Hepatocyte (in vitro differentiated cells): ENCODE data around the gene C5AR1. TPM values are rescaled to one million over a fixed set of nuclear protein-coding genes. Genes with fewer than 3 reads are reported as not detected.

Source experiments
- DNase-seq: peaks from one replicate; pipeline ENCODE4 v3.0.0-alpha.2; 2016; ENCODE audit warnings: low spot score
- H2AFZ ChIP-seq: fragments of 200-600 bp; sonication (generic); 2 replicates; pipeline ENCODE4 v1.6.0; 2016; ENCODE audit warnings: antibody characterized with exemption, mild to moderate bottlenecking
- H3K27ac ChIP-seq: fragments of 200-600 bp; sonication (generic); 2 replicates; pipeline ENCODE4 v1.5.1; 2016; ENCODE audit warnings: mild to moderate bottlenecking
- H3K27me3 ChIP-seq: fragments of 200-600 bp; sonication (generic); 2 replicates; pipeline ENCODE4 v1.6.1; 2016
- H3K36me3 ChIP-seq: fragments of 200-600 bp; sonication (generic); replicated peaks from 2 replicates; pipeline ENCODE4 v1.5.1; 2016; ENCODE audit warnings: low read depth; ENCODE audit not compliant: insufficient read depth
- H3K4me1 ChIP-seq: fragments of 200-600 bp; sonication (generic); 2 replicates; pipeline ENCODE4 v1.5.1; 2016; ENCODE audit warnings: mild to moderate bottlenecking, moderate library complexity; ENCODE audit not compliant: insufficient read depth
- H3K4me2 ChIP-seq: fragments of 200-600 bp; sonication (generic); 2 replicates; pipeline ENCODE4 v1.6.0; 2016
- H3K4me3 ChIP-seq: fragments of 200-600 bp; sonication (generic); 2 replicates; pipeline ENCODE4 v1.5.1; 2016; ENCODE audit warnings: mild to moderate bottlenecking
- H3K79me2 ChIP-seq: fragments of 200-600 bp; sonication (generic); 2 replicates; pipeline ENCODE4 v1.6.0; 2017; ENCODE audit warnings: mild to moderate bottlenecking
- H3K9me2 ChIP-seq: fragments of 200-600 bp; sonication (generic); replicated peaks from 2 replicates; pipeline ENCODE4 v1.6.0; 2017; ENCODE audit warnings: mild to moderate bottlenecking; ENCODE audit not compliant: insufficient read depth
- H3K9me3 ChIP-seq: fragments of 200-600 bp; sonication (generic); 2 replicates; pipeline ENCODE4 v1.5.1; 2016; ENCODE audit warnings: low read depth, mild to moderate bottlenecking
- H4K20me1 ChIP-seq: fragments of 200-600 bp; sonication (generic); 2 replicates; pipeline ENCODE4 v1.6.0; 2016; ENCODE audit warnings: mild to moderate bottlenecking; ENCODE audit not compliant: insufficient read depth, poor library complexity, severe bottlenecking
- CTCF ChIP-seq: fragments of 200-600 bp; sonication (generic); IDR thresholded peaks from 2 replicates; pipeline ENCODE4 v1.5.1; 2016; ENCODE audit warnings: antibody characterized with exemption, mild to moderate bottlenecking; ENCODE audit not compliant: poor library complexity
- EZH2 ChIP-seq: fragments of 200-600 bp; sonication (generic); IDR thresholded peaks from 2 replicates; pipeline ENCODE4 v1.6.1; 2016; ENCODE audit warnings: antibody characterized with exemption, mild to moderate bottlenecking, borderline replicate concordance
- EZH2phosphoT487 ChIP-seq: fragments of 200-600 bp; sonication (generic); IDR thresholded peaks from one replicate; pipeline ENCODE4 v1.6.1; 2018; ENCODE audit warnings: antibody characterized with exemption, mild to moderate bottlenecking, low read depth, moderate library complexity; ENCODE audit not compliant: unreplicated experiment, severe bottlenecking
- WGBS: methylation state at CpG from one replicate; pipeline ENCODE4 v1.1.6; 2016; ENCODE audit warnings: low lambda C conversion rate; ENCODE audit errors: missing lambda C conversion rate; 5-methylcytosine and 5-hydroxymethylcytosine counted together
- polyA plus RNA-seq: library from polyadenylated mRNA; unstranded; fragments of >200 nt; fragmentation: Nextera tagmentation; extraction: Ambion mirVana; gene quantifications from 2 replicates; pipeline ENCODE4 v1.2.1, GENCODE V29; 2016
- total RNA-seq: library from RNA; depleted of rRNA; stranded (reverse); fragments of >200 nt; gene quantifications from 2 replicates; pipeline ENCODE4 v1.2.3, GENCODE V29; 2014

C5AR1 gene
- total and polyA plus RNA-seq, 2 experiments from 2014 or later = 0.43 to 0.99 TPM

DNA sequence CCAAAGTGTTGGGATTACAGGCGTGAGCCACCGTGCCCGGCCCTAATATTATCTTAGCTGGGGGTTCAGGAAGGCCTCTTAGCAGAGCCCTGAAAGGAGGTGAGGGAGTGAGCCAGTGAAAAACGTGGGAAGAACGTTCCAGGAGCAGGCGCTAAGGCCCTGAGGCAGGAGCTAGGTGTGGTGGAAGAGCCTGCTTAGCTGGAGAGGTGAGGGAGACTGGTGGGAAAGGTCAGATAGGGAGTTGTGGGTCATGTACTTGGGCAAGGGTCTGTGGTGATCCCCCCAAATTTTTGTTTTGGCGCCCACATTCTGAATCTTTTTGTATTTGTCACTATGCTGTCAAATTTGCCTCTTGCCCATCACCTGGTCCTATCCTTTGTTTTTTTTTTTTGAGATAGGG, 40.1 kb upstream of the C5AR1 start:
- WGBS = 94% methylated on average over 7 of the region's 7 CpGs
- no peak overlapping the region for H3K4me3 ChIP-seq
- no peak overlapping the region for H3K27ac ChIP-seq
- peaks cover 6% of the 10 kb centered on the region for H3K4me1 ChIP-seq
- H3K27me3 ChIP-seq = no peaks in the 10 kb centered on the region
- H3K36me3 ChIP-seq = no peaks in the 10 kb centered on the region
- H2AFZ ChIP-seq = no peak overlapping the region
- H3K9me3 ChIP-seq = no peaks in the 10 kb centered on the region
- DNase-seq = no peak
- H3K79me2 ChIP-seq = peaks cover 2% of the 10 kb centered on the region
- no peak overlapping the region for H3K4me2 ChIP-seq
- H4K20me1 ChIP-seq = no peaks in the 10 kb centered on the region
- H3K9me2 ChIP-seq = no peaks in the 10 kb centered on the region
- no peak for TF ChIP-seq EZH2phosphoT487
- no peak for TF ChIP-seq CTCF
- no peak for TF ChIP-seq EZH2

GRCh38 chr19:47270408-47270807, 39.3 kb upstream of the C5AR1 start:
- Histone ChIP-seq H3K9me3 (no peaks in the 10 kb centered on the region), H3K27me3 (no peaks in the 10 kb centered on the region), H3K4me2 (no peak overlapping the region), H3K27ac (no peak overlapping the region), H3K36me3 (no peaks in the 10 kb centered on the region), H3K79me2 (peaks cover 4% of the 10 kb centered on the region), H3K4me1 (peaks cover 11% of the 10 kb centered on the region), H4K20me1 (peaks cover 6% of the 10 kb centered on the region), H2AFZ (no peak overlapping the region), H3K4me3 (no peak overlapping the region), H3K9me2 (no peaks in the 10 kb centered on the region)
- TF ChIP-seq EZH2 (no peak), CTCF (no peak), EZH2phosphoT487 (no peak)
- no peak for DNase-seq
- WGBS = 96% methylated on average over 10 of the region's 10 CpGs

DNA sequence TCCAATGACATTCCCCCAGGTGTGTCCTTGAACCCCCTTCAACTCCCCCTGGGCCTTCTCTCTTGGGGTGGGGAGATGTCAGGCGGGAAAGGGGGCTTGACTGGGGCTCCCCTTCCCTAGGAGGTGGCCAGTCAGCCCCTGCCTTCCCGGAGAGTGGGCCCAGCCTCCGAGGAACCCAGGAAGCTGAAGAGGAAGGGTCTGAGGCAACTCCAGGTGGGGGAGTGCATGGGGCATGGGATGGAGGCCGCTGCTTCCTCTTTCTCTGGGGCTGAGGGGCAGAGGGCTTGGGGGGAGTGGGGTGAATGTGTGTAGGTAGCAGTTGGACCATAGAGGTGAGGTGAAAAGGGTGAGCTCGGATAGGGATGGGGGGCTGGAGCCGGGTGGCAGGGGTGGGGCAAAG, 37.7 kb upstream of the C5AR1 start:
- WGBS = 75% methylated on average over 5 of the region's 6 CpGs
- no peak for TF ChIP-seq CTCF
- no peak for TF ChIP-seq EZH2
- no peak for TF ChIP-seq EZH2phosphoT487
- H3K4me3 ChIP-seq = no peak overlapping the region
- no peaks in the 10 kb centered on the region for H3K36me3 ChIP-seq
- H4K20me1 ChIP-seq = peaks cover 10% of the 10 kb centered on the region
- H3K27me3 ChIP-seq = no peaks in the 10 kb centered on the region
- peaks cover 15% of the 10 kb centered on the region for H3K4me1 ChIP-seq
- no peak for DNase-seq
- no peak overlapping the region for H2AFZ ChIP-seq
- H3K79me2 ChIP-seq = peaks cover 9% of the 10 kb centered on the region
- H3K27ac ChIP-seq = no peak overlapping the region
- no peaks in the 10 kb centered on the region for H3K9me3 ChIP-seq
- H3K9me2 ChIP-seq = no peaks in the 10 kb centered on the region
- no peak overlapping the region for H3K4me2 ChIP-seq
